Measurements from ENCODE around the gene COL26A1.

- TF ChIP-seq CTCF (IDR thresholded peaks at IDR 0.05) (no peak), POLR2AphosphoS5 (IDR thresholded peaks at IDR 0.05) (no peak), EP300 (IDR thresholded peaks at IDR 0.05) (no peak), POLR2A (IDR thresholded peaks at IDR 0.05) (no peak)
Observed at GRCh38 chr7:101362334-101363195, at the start of gene COL26A1.
